WERI-Rb-1 (cell line): Measurements from ENCODE around the gene C1orf87.

Experiments used
- DNase-seq: peaks from one replicate; pipeline ENCODE4 v3.0.0-alpha.2; 2020
- H3K27ac ChIP-seq: fragments of 250-450 bp; sonication (Bioruptor Pico); 2 replicates; pipeline ENCODE4 v1.5.1; 2020; ENCODE audit warnings: mild to moderate bottlenecking, moderate library complexity
- H3K27me3 ChIP-seq: fragments of 250-450 bp; sonication (Bioruptor Pico); 2 replicates; pipeline ENCODE4 v1.5.1; 2021; ENCODE audit warnings: mild to moderate bottlenecking, low read depth, moderate library complexity; ENCODE audit not compliant: insufficient read depth, severe bottlenecking
- H3K36me3 ChIP-seq: fragments of 250-450 bp; sonication (Bioruptor Pico); 2 replicates; pipeline ENCODE4 v1.5.1; 2020; ENCODE audit warnings: mild to moderate bottlenecking, moderate library complexity
- H3K4me3 ChIP-seq: 2 replicates; pipeline ENCODE4 v1.5.1; 2011; ENCODE audit warnings: low read depth, mild to moderate bottlenecking, control low read depth, low read length
- H3K9me3 ChIP-seq: fragments of 250-450 bp; sonication (Bioruptor Pico); 2 replicates; pipeline ENCODE4 v1.5.1; 2021; ENCODE audit warnings: mild to moderate bottlenecking, moderate library complexity; ENCODE audit not compliant: severe bottlenecking
- TF ChIP-seq, protein P1 (sequence below): IDR thresholded peaks from 2 replicates; pipeline ENCODE4 v1.5.1; 2011; ENCODE audit warnings: low read depth, mild to moderate bottlenecking, control low read depth, inconsistent platforms, low read length

The C1orf87 gene

GRCh38 chr1:59978026-59978425, 95.5 kb downstream of the C1orf87 start:
- no peaks in the 10 kb centered on the region for H3K36me3 ChIP-seq
- H3K9me3 ChIP-seq, result no peaks in the 10 kb centered on the region
- no peaks in the 10 kb centered on the region for H3K27me3 ChIP-seq
- DNase-seq, result no peak
- TF ChIP-seq, protein P1, sequence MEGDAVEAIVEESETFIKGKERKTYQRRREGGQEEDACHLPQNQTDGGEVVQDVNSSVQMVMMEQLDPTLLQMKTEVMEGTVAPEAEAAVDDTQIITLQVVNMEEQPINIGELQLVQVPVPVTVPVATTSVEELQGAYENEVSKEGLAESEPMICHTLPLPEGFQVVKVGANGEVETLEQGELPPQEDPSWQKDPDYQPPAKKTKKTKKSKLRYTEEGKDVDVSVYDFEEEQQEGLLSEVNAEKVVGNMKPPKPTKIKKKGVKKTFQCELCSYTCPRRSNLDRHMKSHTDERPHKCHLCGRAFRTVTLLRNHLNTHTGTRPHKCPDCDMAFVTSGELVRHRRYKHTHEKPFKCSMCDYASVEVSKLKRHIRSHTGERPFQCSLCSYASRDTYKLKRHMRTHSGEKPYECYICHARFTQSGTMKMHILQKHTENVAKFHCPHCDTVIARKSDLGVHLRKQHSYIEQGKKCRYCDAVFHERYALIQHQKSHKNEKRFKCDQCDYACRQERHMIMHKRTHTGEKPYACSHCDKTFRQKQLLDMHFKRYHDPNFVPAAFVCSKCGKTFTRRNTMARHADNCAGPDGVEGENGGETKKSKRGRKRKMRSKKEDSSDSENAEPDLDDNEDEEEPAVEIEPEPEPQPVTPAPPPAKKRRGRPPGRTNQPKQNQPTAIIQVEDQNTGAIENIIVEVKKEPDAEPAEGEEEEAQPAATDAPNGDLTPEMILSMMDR, result no peak
- no peak overlapping the region for H3K27ac ChIP-seq
- H3K4me3 ChIP-seq, result no peak overlapping the region

GRCh38 chr1:59977075-59977410, 96.5 kb downstream of the C1orf87 start:
- TF ChIP-seq, protein P1, result no peak
- H3K27ac ChIP-seq, result no peak overlapping the region
- H3K9me3 ChIP-seq, result no peaks in the 10 kb centered on the region
- no peak overlapping the region for H3K4me3 ChIP-seq
- H3K36me3 ChIP-seq, result no peaks in the 10 kb centered on the region
- DNase-seq, result no peak
- no peaks in the 10 kb centered on the region for H3K27me3 ChIP-seq

DNA sequence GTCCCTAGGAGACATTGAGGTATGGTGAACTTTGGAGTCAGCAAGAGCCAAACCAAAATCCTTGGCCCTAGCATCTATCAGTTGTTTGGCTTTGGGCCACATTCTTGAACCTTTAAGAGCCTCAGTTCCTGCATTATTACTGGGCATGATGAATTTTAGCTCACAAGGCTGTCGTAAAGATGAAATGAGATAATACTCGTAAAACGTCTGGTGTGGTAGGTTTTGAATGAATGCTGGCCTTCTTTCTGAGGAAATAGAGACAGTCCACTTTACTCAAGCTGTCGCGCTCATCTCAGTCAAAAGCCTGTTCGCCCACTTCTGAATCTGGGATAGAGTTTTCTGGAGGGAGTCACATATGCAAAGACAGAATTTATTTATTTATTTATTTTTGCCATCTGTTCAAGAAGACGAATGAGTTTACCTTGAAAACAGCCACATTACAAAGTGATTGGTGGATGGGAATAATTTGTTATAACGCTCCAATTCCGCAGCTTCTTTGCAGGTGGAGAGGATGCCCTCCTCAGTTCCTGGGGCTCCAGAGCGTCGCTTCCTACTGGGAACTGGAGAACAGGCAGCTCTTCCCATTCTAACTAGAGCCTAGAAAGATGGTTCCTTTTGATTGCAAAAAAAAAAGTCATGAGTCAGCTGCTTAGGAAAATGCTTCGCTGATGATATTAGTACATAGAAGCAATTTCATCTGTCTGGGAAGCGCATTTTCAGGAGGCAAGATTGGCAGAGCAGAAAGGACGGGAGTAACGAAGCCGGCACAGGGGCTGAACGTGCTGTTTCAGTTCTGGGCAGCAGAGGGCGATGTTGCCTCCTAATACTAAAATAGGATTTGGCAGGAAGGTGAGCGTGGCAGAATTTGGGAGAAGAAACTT, 97.1 kb downstream of the C1orf87 start:
- peak overlapping the region; percentile 32 for H3K4me3 ChIP-seq

GRCh38 chr1:59973719-59974118, 99.9 kb downstream of the C1orf87 start:
- Histone ChIP-seq H3K9me3 (no peaks in the 10 kb centered on the region), H3K4me3 (no peak overlapping the region), H3K36me3 (no peaks in the 10 kb centered on the region), H3K27me3 (no peaks in the 10 kb centered on the region), H3K27ac (no peak overlapping the region)
- no peak for DNase-seq
- TF ChIP-seq, protein P1, result no peak

More for the DNA sequence above, 97.1 kb downstream of the C1orf87 start:
- Histone ChIP-seq H3K36me3 (no peaks in the 10 kb centered on the region), H3K9me3 (no peaks in the 10 kb centered on the region), H3K27me3 (no peaks in the 10 kb centered on the region), H3K27ac (no peak overlapping the region)
- TF ChIP-seq, protein P1, result peak; percentile 83
- DNase-seq, result peak; percentile 62

DNA sequence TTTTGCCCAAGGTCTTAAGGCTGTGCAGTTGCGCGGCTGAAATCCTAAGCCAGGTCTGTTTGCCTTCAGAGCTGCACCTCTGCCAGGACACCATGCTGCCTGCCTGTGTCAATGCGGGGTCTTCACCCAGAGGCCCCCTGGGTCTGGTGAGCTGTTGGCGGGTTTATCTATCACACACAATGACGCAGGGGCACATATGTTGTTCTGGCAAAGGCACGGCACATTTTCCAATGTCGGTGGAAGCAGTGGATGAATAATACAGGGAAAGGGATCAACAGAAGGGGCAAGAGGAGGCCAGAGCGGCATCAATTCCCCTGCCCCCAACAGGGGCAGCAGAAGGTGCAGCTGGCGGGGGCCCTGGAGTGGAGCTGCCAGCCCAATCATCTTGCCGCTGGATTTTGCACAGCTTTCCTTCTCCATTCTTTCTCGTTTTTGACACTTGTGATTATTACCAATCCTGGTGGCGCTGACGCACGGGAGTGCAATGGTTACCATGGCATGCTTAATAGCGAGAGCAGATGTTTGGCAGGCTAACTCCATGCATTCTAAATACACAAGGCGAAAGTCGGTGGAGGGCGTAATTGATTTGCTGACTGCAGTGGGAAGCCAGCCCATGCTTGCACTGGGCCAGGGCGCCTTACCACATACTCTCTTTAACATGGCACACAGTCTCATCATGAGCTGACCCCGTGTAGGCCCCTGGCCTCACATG, 101.2 kb downstream of the C1orf87 start:
- Histone ChIP-seq H3K27me3 (no peaks in the 10 kb centered on the region), H3K9me3 (no peaks in the 10 kb centered on the region), H3K4me3 (no peak overlapping the region), H3K36me3 (no peaks in the 10 kb centered on the region), H3K27ac (no peak overlapping the region)
- TF ChIP-seq, protein P1, result no peak
- no peak for DNase-seq
